ENCODE results near the gene KLHL1.

KLHL1 gene

DNA sequence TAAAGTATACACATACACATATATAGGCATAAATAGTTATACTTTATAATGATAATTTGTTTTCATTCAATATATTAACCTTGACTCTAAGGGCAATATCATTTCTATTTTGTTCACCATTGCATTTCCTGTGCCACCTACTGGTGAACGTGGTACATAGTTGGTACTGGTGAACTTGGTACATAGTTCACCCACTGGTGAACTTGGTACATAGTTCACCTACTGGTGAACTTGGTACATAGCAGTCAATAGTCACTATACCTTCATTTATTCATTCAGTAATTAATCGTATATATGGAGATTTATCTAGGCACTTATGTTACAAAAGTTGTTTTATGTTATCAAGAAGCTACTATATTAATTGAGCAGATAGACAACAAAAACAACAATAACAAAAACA lies 173.2 kb downstream of the KLHL1 start:
- TF ChIP-seq, protein P1, sequence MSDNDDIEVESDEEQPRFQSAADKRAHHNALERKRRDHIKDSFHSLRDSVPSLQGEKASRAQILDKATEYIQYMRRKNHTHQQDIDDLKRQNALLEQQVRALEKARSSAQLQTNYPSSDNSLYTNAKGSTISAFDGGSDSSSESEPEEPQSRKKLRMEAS (IDR thresholded peaks at IDR 0.05) = no peak
- TF ChIP-seq ZBTB7A (IDR thresholded peaks at IDR 0.05; ENCODE audit: low read depth) (no peak), RAD21 (IDR thresholded peaks at IDR 0.05; ENCODE audit: low read depth) (peak; percentile 35; the same call in 1 of the 2 replicates), TCF12 (IDR thresholded peaks at IDR 0.05; ENCODE audit: low read depth) (no peak), CEBPB (IDR thresholded peaks at IDR 0.05) (no peak), FOXM1 (IDR thresholded peaks at IDR 0.05; ENCODE audit: borderline replicate concordance, low read depth) (no peak)

DNA sequence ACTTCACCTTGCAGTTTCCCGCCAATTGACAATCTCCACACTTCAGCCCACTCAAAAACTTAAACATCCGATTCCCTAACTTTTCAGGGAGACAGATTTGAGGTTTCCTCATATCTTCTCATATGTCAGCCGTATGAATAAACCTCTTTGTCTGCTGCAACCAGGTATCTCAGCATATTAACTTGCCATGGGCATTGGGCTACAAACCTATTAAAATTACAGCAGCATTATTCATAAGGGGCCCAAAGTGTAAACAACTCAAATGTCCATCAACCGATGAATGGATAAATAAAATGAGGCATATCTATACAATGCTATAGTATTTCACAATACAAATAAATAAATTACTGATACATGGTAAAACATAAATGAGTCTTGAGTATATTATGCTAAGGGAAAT lies 180.0 kb downstream of the KLHL1 start:
- TF ChIP-seq CEBPB (IDR thresholded peaks at IDR 0.05) (no peak), ZBTB7A (IDR thresholded peaks at IDR 0.05; ENCODE audit: low read depth) (no peak), TAF1 (IDR thresholded peaks at IDR 0.05; ENCODE audit: low read depth) (no peak), CREB1 (IDR thresholded peaks at IDR 0.05; ENCODE audit: low read depth) (no peak), YY1 (IDR thresholded peaks at IDR 0.05; ENCODE audit: low read depth) (no peak), TCF12 (IDR thresholded peaks at IDR 0.05; ENCODE audit: low read depth) (no peak), EP300 (IDR thresholded peaks at IDR 0.05; ENCODE audit: borderline replicate concordance) (no peak), NFIC (IDR thresholded peaks at IDR 0.05) (no peak), TEAD4 (IDR thresholded peaks at IDR 0.05) (no peak)
- TF ChIP-seq, protein P2, sequence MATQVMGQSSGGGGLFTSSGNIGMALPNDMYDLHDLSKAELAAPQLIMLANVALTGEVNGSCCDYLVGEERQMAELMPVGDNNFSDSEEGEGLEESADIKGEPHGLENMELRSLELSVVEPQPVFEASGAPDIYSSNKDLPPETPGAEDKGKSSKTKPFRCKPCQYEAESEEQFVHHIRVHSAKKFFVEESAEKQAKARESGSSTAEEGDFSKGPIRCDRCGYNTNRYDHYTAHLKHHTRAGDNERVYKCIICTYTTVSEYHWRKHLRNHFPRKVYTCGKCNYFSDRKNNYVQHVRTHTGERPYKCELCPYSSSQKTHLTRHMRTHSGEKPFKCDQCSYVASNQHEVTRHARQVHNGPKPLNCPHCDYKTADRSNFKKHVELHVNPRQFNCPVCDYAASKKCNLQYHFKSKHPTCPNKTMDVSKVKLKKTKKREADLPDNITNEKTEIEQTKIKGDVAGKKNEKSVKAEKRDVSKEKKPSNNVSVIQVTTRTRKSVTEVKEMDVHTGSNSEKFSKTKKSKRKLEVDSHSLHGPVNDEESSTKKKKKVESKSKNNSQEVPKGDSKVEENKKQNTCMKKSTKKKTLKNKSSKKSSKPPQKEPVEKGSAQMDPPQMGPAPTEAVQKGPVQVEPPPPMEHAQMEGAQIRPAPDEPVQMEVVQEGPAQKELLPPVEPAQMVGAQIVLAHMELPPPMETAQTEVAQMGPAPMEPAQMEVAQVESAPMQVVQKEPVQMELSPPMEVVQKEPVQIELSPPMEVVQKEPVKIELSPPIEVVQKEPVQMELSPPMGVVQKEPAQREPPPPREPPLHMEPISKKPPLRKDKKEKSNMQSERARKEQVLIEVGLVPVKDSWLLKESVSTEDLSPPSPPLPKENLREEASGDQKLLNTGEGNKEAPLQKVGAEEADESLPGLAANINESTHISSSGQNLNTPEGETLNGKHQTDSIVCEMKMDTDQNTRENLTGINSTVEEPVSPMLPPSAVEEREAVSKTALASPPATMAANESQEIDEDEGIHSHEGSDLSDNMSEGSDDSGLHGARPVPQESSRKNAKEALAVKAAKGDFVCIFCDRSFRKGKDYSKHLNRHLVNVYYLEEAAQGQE (IDR thresholded peaks at IDR 0.05; ENCODE audit: low read depth) = no peak
- TF ChIP-seq, protein P3, sequence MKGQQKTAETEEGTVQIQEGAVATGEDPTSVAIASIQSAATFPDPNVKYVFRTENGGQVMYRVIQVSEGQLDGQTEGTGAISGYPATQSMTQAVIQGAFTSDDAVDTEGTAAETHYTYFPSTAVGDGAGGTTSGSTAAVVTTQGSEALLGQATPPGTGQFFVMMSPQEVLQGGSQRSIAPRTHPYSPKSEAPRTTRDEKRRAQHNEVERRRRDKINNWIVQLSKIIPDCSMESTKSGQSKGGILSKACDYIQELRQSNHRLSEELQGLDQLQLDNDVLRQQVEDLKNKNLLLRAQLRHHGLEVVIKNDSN (IDR thresholded peaks at IDR 0.05) = no peak
- TF ChIP-seq, protein P1 (IDR thresholded peaks at IDR 0.05) = no peak

DNA sequence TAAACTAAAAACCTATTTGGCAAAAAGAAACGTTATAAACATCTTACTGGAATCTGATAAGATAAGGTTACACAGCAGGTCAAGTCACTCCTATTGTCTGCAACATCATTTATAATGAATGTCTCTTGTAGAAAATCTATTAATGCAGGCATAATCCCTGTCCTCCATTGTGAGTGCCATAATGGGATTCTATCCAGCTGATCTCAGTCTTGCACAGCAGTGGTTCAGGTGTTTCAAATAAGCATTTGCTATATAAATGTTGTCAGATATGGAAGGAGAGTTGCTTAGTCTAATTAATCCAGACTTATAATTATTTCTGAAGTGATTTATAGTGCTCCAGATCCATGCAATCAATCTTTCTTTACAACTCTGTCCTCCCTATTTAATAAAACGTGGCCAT lies 187.1 kb downstream of the KLHL1 start:
- TF ChIP-seq EP300 (IDR thresholded peaks at IDR 0.05; ENCODE audit: borderline replicate concordance) (peak; percentile 40; the same call in 1 of the 2 replicates), FOXM1 (IDR thresholded peaks at IDR 0.05; ENCODE audit: borderline replicate concordance, low read depth) (no peak; the same call in 1 of the 2 replicates), ZBTB7A (IDR thresholded peaks at IDR 0.05; ENCODE audit: low read depth) (no peak), RAD21 (IDR thresholded peaks at IDR 0.05; ENCODE audit: low read depth) (no peak), TCF12 (IDR thresholded peaks at IDR 0.05; ENCODE audit: low read depth) (peak; percentile 39; the same call in 1 of the 2 replicates), EGR1 (IDR thresholded peaks at IDR 0.05) (no peak), NFIC (IDR thresholded peaks at IDR 0.05) (no peak), CREB1 (IDR thresholded peaks at IDR 0.05; ENCODE audit: low read depth) (no peak), TAF1 (IDR thresholded peaks at IDR 0.05; ENCODE audit: low read depth) (no peak), YY1 (IDR thresholded peaks at IDR 0.05; ENCODE audit: low read depth) (no peak)

DNA sequence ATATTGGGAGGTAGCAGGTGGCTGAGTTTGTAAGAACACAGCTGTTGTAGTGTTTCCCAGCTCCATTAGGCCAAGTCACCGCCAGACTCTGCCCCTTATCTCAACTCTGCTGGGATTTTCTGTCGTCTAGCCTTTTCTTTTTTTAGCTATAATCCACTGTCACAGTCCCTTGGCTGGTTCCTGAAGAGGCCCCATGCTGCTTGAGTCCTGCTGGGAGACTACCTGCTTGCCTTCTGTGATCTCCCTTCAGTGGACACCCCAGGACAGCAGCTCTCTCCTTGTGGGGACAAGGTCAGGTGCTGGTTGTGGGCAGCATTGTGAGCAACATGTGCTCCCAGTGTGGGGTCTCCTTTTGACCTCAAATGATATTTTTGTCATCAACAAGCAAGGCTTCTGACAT lies 195.6 kb downstream of the KLHL1 start:
- TF ChIP-seq, protein P1 (IDR thresholded peaks at IDR 0.05) = no peak
- TF ChIP-seq ZBTB7A (IDR thresholded peaks at IDR 0.05; ENCODE audit: low read depth) = no peak
- TF ChIP-seq NFIC (IDR thresholded peaks at IDR 0.05) = no peak
- TF ChIP-seq FOXM1 (IDR thresholded peaks at IDR 0.05; ENCODE audit: borderline replicate concordance, low read depth) = no peak
- no peak for TF ChIP-seq RAD21 (IDR thresholded peaks at IDR 0.05; ENCODE audit: low read depth)
- TF ChIP-seq TCF12 (IDR thresholded peaks at IDR 0.05; ENCODE audit: low read depth) = peak; percentile 58
- TF ChIP-seq, protein P2 (IDR thresholded peaks at IDR 0.05; ENCODE audit: low read depth) = no peak
- TF ChIP-seq EP300 (IDR thresholded peaks at IDR 0.05; ENCODE audit: borderline replicate concordance) = peak; percentile 60; the same call in 1 of the 2 replicates
- TF ChIP-seq TAF1 (IDR thresholded peaks at IDR 0.05; ENCODE audit: low read depth) = no peak
- TF ChIP-seq, protein P3 (IDR thresholded peaks at IDR 0.05) = no peak
- TF ChIP-seq CEBPB (IDR thresholded peaks at IDR 0.05) = no peak
- TF ChIP-seq TEAD4 (IDR thresholded peaks at IDR 0.05) = no peak
- no peak for TF ChIP-seq EGR1 (IDR thresholded peaks at IDR 0.05)
- TF ChIP-seq CREB1 (IDR thresholded peaks at IDR 0.05; ENCODE audit: low read depth) = no peak
- TF ChIP-seq YY1 (IDR thresholded peaks at IDR 0.05; ENCODE audit: low read depth) = no peak

DNA sequence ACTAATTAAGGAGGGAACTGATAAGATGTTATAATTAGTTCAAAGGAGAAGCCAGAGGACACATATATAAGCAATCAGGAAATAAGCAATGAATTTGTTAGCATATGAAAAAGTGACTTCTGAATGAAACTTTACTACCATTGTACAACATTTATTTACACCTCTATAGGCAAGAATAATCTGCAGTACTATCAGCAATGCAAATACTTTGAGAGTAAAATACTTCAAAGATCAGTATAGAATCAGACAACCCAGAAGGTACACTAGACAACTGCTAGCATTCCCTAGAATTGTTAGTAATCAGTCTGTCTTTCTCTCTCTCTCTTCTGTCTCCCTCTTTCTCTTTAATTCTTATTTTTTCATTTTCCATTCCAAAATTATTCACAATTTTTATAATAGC lies 197.5 kb downstream of the KLHL1 start:
- TF ChIP-seq NFIC (IDR thresholded peaks at IDR 0.05) (no peak), TAF1 (IDR thresholded peaks at IDR 0.05; ENCODE audit: low read depth) (no peak), EGR1 (IDR thresholded peaks at IDR 0.05) (no peak), TEAD4 (IDR thresholded peaks at IDR 0.05) (no peak), YY1 (IDR thresholded peaks at IDR 0.05; ENCODE audit: low read depth) (no peak), ZBTB7A (IDR thresholded peaks at IDR 0.05; ENCODE audit: low read depth) (no peak), TCF12 (IDR thresholded peaks at IDR 0.05; ENCODE audit: low read depth) (no peak)
- TF ChIP-seq, protein P3 (IDR thresholded peaks at IDR 0.05) = no peak
- TF ChIP-seq, protein P2 (IDR thresholded peaks at IDR 0.05; ENCODE audit: low read depth) = no peak
- TF ChIP-seq, protein P1 (IDR thresholded peaks at IDR 0.05) = no peak

Measured in Ishikawa (cell line).